Liver (tissue), 3 donors: Measurements from ENCODE around the gene RAB4A.

ENCODE experiments used
- CTCF ChIP-seq: fragments of 150-350 bp; IDR thresholded peaks from 2 replicates; pipeline ENCODE4 v1.5.1; 2017; ENCODE audit warnings: improper control_type of control experiment, low read depth, low read length; ENCODE audit not compliant: missing input control
- GABPA ChIP-seq, 2 donors: IDR thresholded peaks in 1 of 2; conservative IDR thresholded peaks in 1 of 2; 2 replicates each; pipeline ENCODE4 v1.6.1; 2016; ENCODE audit warnings: antibody characterized with exemption in 2 of 2, mild to moderate bottlenecking in 1 of 2, moderate library complexity in 1 of 2
- JUND ChIP-seq, 2 donors: IDR thresholded peaks; 2 replicates each; pipeline ENCODE4 v1.6.1; 2016; ENCODE audit warnings: antibody characterized with exemption in 2 of 2
- RAD21 ChIP-seq, 2 donors: IDR thresholded peaks; 2 replicates each; pipeline ENCODE4 v1.6.1; 2016; ENCODE audit warnings: antibody characterized with exemption in 2 of 2, mild to moderate bottlenecking in 2 of 2
- YY1 ChIP-seq: IDR thresholded peaks from 2 replicates; pipeline ENCODE4 v1.6.1; 2016; ENCODE audit warnings: antibody characterized with exemption, mild to moderate bottlenecking
- ZBTB33 ChIP-seq: IDR thresholded peaks from 2 replicates; pipeline ENCODE4 v1.6.1; 2016; ENCODE audit warnings: antibody characterized with exemption
- donor health status: healthy.
- donor health status: healthy.

DNA sequence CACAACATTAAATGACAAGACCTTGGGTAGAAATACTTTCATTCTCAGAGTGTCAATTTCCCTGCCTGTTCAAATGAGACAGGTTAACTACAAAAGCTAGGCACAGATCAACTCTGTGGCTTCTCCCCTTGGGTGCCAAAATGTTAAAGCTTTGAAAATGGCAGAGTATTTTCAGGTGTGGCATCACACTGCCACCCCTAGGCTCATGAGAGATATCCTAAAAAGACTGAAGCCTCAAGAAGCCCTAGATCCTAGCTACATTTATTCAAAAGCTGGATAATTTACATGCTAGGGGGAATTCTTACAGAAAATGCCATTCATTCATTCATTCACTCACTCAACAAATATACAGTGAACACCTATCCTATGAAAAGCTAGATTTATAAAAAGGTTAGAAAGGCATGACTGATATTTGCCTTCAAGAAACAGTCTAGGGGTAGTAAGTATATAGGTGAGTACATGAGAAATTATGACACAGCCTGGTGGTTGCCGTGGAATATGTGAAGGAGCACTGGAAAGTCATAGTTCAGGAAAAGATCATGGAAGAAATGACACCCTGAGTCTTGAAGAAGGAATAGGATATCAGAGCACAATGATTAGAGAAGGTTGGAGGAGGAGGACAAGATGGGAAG, 15.9 kb upstream of the RAB4A start:
- TF ChIP-seq RAD21 (IDR thresholded peaks at IDR 0.05) (peak; percentile 86), GABPA (IDR thresholded peaks at IDR 0.05 in 1 of 2, conservative IDR thresholded peaks at IDR 0.05 in 1 of 2) (no peak), JUND (IDR thresholded peaks at IDR 0.05) (no peak), CTCF (peak; percentile 46), YY1 (no peak), ZBTB33 (no peak)
